ENCODE measurements around the gene CGB8. TPM values are rescaled to one million over a fixed set of nuclear protein-coding genes. Genes with fewer than 3 reads are reported as not detected.

CGB8 gene
- total RNA-seq, 1 donor from 2014 or later = not detected

- intact Hi-C loops (cut with DNase I) = no loop called here
- no peaks in the 10 kb centered on the region for H3K9me3 ChIP-seq
- H3K4me3 ChIP-seq = peak within 1 kb of the TSS; percentile 56 to 65
- no peak within 1 kb of the TSS for H3K27ac ChIP-seq
- peaks cover 9% of the 10 kb centered on the region for H3K27me3 ChIP-seq
- H3K4me1 ChIP-seq = peaks cover 8 to 18% of the 10 kb centered on the region in 2 donors
- TF ChIP-seq CTCF (IDR thresholded peaks at IDR 0.05) = no peak
- DNase-seq (ENCODE audit: low spot score in 2 of 2) = no peak
- peaks cover 17 to 26% of the 10 kb centered on the region in 2 donors for H3K36me3 ChIP-seq
Measured at GRCh38 chr19:49017041-49017665, 31.8 kb downstream of the CGB8 start, which contains the start of gene LHB. TSS of gene LHB (minus strand) at chr19:49017091. CDS start at chr19:49017081, 10 bp downstream.

DNA sequence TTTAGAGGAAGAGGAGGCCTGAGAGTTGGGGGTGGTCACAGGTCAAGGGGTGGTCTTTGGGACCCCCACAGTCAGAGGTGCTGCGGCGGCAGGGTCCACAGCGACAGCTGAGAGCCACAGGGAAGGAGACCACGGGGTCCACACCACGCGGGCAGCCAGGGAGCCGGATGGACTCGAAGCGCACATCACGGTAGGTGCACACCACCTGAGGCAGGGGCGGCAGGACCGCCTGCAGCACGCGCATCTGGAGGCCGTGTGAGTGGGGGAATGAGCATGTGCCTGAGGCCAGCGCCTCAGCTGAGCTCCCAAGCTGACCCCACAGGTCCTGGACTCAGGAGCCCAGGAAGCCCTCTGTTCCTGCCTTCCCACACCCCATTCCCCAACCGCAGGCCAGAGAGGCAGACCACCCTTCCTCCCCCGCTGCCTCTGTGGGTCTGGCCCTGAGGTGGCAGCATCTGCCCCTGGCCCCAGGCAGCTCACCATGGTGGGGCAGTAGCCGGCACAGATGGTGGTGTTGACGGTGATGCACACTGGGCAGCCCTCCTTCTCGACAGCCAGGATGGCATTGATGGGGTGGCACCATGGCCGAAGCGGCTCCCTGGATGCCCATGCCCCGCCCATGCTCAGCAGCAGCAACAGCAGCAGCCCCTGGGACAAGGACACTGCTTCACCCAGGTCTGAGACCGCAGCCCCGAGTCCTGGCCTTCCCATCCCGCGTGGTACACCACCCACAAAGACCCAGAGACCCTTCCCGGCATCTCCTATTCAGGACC lies 32.7 kb downstream of the CGB8 start:
- intact Hi-C loops (cut with DNase I) = no loop called here
- H3K4me3 ChIP-seq = no peak overlapping the region

DNA sequence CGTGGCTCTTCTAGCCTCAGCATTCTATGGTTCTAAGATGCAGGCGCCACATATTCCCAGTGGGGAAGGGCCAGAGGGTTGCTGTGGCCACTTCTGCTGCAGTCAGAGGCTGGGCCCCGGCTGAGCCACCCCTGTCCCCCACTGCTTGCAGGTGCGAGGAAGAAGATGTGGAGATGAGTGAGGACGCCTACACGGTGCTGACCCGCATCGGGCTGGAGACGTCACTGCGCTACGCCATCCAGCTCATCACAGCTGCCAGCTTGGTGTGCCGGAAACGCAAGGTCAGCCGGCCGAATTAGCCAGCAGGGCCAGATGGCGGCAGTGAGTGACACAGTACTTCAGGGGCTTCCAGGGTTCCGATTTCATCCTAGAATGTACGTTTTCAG lies 34.0 kb downstream of the CGB8 start:
- Histone ChIP-seq H3K9me3 (no peaks in the 10 kb centered on the region), H3K27me3 (peaks cover 9% of the 10 kb centered on the region), H3K4me1 (peaks cover 8 to 18% of the 10 kb centered on the region in 2 donors), H3K27ac (no peak overlapping the region), H3K36me3 (peaks cover 36 to 49% of the 10 kb centered on the region in 2 donors), H3K4me3 (no peak overlapping the region)
- intact Hi-C loops (cut with DNase I) = no loop called here
- no peak for TF ChIP-seq CTCF (IDR thresholded peaks at IDR 0.05)
- DNase-seq (ENCODE audit: low spot score in 2 of 2) = no peak

More for the DNA sequence above, 32.7 kb downstream of the CGB8 start:
- Histone ChIP-seq H3K27me3 (peaks cover 9% of the 10 kb centered on the region), H3K27ac (no peak overlapping the region), H3K36me3 (peaks cover 25 to 35% of the 10 kb centered on the region in 2 donors), H3K4me1 (peaks cover 8 to 18% of the 10 kb centered on the region in 2 donors), H3K9me3 (no peaks in the 10 kb centered on the region)
- TF ChIP-seq CTCF (IDR thresholded peaks at IDR 0.05) = no peak
- DNase-seq (ENCODE audit: low spot score in 2 of 2) = no peak

- no peak for TF ChIP-seq CTCF (IDR thresholded peaks at IDR 0.05)
- peaks cover 4 to 16% of the 10 kb centered on the region in 2 donors for H3K4me1 ChIP-seq
- H3K36me3 ChIP-seq = peaks cover 39 to 54% of the 10 kb centered on the region in 2 donors
Measured at GRCh38 chr19:49014123-49014869, 34.6 kb downstream of the CGB8 start.

GRCh38 chr19:49011194-49011593 lies 37.7 kb downstream of the CGB8 start:
- H3K27ac ChIP-seq = no peak overlapping the region
- intact Hi-C loops (cut with DNase I) = no loop called here
- TF ChIP-seq CTCF (IDR thresholded peaks at IDR 0.05) = no peak
- H3K4me3 ChIP-seq = no peak overlapping the region
- peaks cover 58 to 72% of the 10 kb centered on the region in 2 donors for H3K36me3 ChIP-seq
- no peaks in the 10 kb centered on the region for H3K9me3 ChIP-seq
- H3K27me3 ChIP-seq = no peaks in the 10 kb centered on the region
- DNase-seq (ENCODE audit: low spot score in 2 of 2) = no peak
- H3K4me1 ChIP-seq = no peaks in the 10 kb centered on the region

More at GRCh38 chr19:49014123-49014869, 34.6 kb downstream of the CGB8 start:
- Histone ChIP-seq H3K27me3 (peaks cover 5% of the 10 kb centered on the region), H3K27ac (no peak overlapping the region), H3K9me3 (no peaks in the 10 kb centered on the region), H3K4me3 (no peak overlapping the region)
- intact Hi-C loops (cut with DNase I) = no loop called here
- DNase-seq (ENCODE audit: low spot score in 2 of 2) = no peak

Measured in ascending aorta (tissue), 2 donors.